ENCODE measurements around the gene TFPI2.

DNA sequence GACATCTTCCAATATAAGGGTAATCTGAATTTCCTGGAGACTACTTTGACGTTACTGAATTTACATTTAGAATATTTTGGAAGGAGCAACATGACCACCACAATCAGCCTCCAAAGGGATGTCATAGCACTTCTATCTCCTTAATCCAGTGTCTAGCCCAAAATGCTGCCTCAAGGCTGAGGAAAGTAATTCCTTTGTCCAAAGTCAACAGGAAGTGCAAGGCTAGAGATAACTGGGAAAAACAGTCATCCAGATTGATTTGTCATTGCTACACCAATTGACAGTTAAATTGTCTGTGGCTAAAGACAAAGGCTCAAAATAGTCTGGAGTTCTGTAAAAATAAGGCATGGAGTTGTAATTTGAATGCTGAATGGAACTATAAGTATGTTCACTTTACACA lies 3.9 kb upstream of the TFPI2 start:
- TF ChIP-seq, protein P1, sequence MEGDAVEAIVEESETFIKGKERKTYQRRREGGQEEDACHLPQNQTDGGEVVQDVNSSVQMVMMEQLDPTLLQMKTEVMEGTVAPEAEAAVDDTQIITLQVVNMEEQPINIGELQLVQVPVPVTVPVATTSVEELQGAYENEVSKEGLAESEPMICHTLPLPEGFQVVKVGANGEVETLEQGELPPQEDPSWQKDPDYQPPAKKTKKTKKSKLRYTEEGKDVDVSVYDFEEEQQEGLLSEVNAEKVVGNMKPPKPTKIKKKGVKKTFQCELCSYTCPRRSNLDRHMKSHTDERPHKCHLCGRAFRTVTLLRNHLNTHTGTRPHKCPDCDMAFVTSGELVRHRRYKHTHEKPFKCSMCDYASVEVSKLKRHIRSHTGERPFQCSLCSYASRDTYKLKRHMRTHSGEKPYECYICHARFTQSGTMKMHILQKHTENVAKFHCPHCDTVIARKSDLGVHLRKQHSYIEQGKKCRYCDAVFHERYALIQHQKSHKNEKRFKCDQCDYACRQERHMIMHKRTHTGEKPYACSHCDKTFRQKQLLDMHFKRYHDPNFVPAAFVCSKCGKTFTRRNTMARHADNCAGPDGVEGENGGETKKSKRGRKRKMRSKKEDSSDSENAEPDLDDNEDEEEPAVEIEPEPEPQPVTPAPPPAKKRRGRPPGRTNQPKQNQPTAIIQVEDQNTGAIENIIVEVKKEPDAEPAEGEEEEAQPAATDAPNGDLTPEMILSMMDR (IDR thresholded peaks at IDR 0.05; ENCODE audit: insufficient read depth, low read length), result no peak
- no peak for TF ChIP-seq POLR2AphosphoS5 (IDR thresholded peaks at IDR 0.05; ENCODE audit: low read depth)
- TF ChIP-seq REST (IDR thresholded peaks at IDR 0.05; ENCODE audit: insufficient replicate concordance, low read depth), result no peak
- no peak for TF ChIP-seq GABPA (IDR thresholded peaks at IDR 0.05; ENCODE audit: low read depth)
- no peak for TF ChIP-seq SPI1 (IDR thresholded peaks at IDR 0.05; ENCODE audit: borderline replicate concordance, low read depth)

Measured in HL-60 (cell line).